HEK293T (cell line): Measurements from ENCODE around the gene SGMS1.

Experiments
- CTCF ChIA-PET: fragments of 350-600 bp; formaldehyde crosslinking; extraction: SDS; loops from one replicate; lab custom pipeline; 2021; ENCODE audit warnings: antibody characterized with exemption, inconsistent platforms; lab: Yijun Ruan, JAX
- POLR2A ChIA-PET: fragments of 350-600 bp; formaldehyde crosslinking; extraction: SDS; loops from one replicate; lab custom pipeline; 2020; ENCODE audit warnings: antibody characterized with exemption, inconsistent platforms; lab: Yijun Ruan, JAX
- DNase-seq: peaks from one replicate; pipeline ENCODE4 v3.0.0; 2012; ENCODE audit warnings: mixed read lengths; ENCODE audit errors: extremely low spot score
- ARNT ChIP-seq: fragments of 450-650 bp; IDR thresholded peaks from 2 replicates; pipeline ENCODE4 v1.6.1; 2017; ENCODE audit warnings: mild to moderate bottlenecking
- BHLHE40 ChIP-seq: fragments of 450-650 bp; IDR thresholded peaks from 2 replicates; pipeline ENCODE4 v1.6.1; 2016; ENCODE audit warnings: mild to moderate bottlenecking, moderate library complexity, borderline replicate concordance
- CTBP1 ChIP-seq: fragments of 450-650 bp; IDR thresholded peaks from 2 replicates; pipeline ENCODE4 v1.6.1; 2016; ENCODE audit warnings: borderline replicate concordance
- ELF4 ChIP-seq: fragments of 450-650 bp; IDR thresholded peaks from 2 replicates; pipeline ENCODE4 v1.6.1; 2017; ENCODE audit warnings: antibody characterized with exemption
- FOXA1 ChIP-seq: fragments of 450-650 bp; IDR thresholded peaks from 2 replicates; pipeline ENCODE4 v1.6.1; 2016; ENCODE audit warnings: mild to moderate bottlenecking
- FOXK2 ChIP-seq: fragments of 450-650 bp; IDR thresholded peaks from 2 replicates; pipeline ENCODE4 v1.6.1; 2016; ENCODE audit warnings: mild to moderate bottlenecking
- FOXM1 ChIP-seq: fragments of 450-650 bp; IDR thresholded peaks from 2 replicates; pipeline ENCODE4 v1.6.1; 2017; ENCODE audit warnings: mild to moderate bottlenecking, borderline replicate concordance
- HDGF ChIP-seq: fragments of 450-650 bp; IDR thresholded peaks from 2 replicates; pipeline ENCODE4 v1.6.1; 2017; ENCODE audit warnings: antibody characterized with exemption, borderline replicate concordance
- L3MBTL2 ChIP-seq: fragments of 450-650 bp; conservative IDR thresholded peaks from 2 replicates; pipeline ENCODE4 v1.6.1; 2016; ENCODE audit warnings: mild to moderate bottlenecking
- LEF1 ChIP-seq: fragments of 450-650 bp; IDR thresholded peaks from 2 replicates; pipeline ENCODE4 v1.6.1; 2017; ENCODE audit warnings: mild to moderate bottlenecking, borderline replicate concordance
- NFRKB ChIP-seq: fragments of 450-650 bp; IDR thresholded peaks from 2 replicates; pipeline ENCODE4 v1.6.1; 2016; ENCODE audit warnings: mild to moderate bottlenecking, moderate library complexity
- SP1 ChIP-seq: fragments of 450-650 bp; IDR thresholded peaks from 2 replicates; pipeline ENCODE4 v1.6.1; 2017
- SUZ12 ChIP-seq: fragments of 450-650 bp; IDR thresholded peaks from 2 replicates; pipeline ENCODE4 v1.6.1; 2016; ENCODE audit warnings: mild to moderate bottlenecking
- TARDBP ChIP-seq: fragments of 450-650 bp; IDR thresholded peaks from 2 replicates; pipeline ENCODE4 v1.6.1; 2016
- ZNF384 ChIP-seq: fragments of 450-650 bp; IDR thresholded peaks from 2 replicates; pipeline ENCODE4 v1.6.1; 2016
- TF ChIP-seq, protein P1 (sequence below): fragments of 450-650 bp; IDR thresholded peaks from 2 replicates; pipeline ENCODE4 v1.6.1; 2016

The SGMS1 gene

DNA sequence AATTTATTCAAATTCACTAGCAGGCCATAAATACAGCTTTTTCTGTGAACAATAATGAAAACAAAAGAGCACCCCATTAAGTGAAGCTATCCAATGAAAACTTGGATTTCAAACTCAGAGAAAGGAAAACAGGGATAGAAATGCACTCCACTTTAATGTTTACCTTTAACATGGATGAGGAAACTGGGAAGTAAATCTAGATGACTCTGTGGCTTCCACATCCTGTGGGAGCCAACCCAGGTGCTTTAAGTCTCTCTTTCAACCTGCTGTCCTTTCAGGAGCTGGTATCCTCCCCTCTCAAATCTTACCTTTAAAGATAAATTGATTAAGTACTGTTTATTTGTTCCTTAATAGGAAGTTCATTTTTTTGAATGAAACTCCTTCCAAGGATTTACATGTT lies 21.5 kb upstream of the SGMS1 start:
- CTCF ChIA-PET, result interaction anchor here (1.0 kb wide), 1 partner anchor 23 kb away, joined by 3 read pairs; no protein-coding TSS in a partner anchor
- TF ChIP-seq NFRKB (no peak), L3MBTL2 (no peak), CTBP1 (no peak), FOXM1 (no peak), ARNT (no peak), FOXA1 (no peak), SP1 (no peak), BHLHE40 (no peak), LEF1 (no peak)
- POLR2A ChIA-PET, result no interaction called here
- DNase-seq, result no peak

DNA sequence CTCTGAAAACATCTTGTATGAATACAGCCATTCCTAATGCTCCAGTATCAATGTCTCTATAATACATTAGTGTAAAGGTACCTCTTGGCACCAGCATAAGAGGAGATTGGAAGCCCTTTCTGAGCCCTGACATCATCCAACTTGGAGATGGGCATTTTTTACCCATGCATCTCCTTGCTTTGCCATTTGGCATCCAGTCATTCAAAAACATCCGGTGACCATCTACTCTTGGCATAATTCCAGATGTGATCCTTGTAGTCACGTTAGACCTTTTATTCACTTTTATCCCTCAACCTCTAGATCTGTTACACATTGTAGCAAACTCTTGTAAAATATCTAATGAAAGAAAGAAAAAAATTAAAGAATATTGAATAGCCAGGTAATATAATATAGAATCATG lies 17.9 kb upstream of the SGMS1 start:
- no peak for DNase-seq
- CTCF ChIA-PET, result no interaction called here
- TF ChIP-seq BHLHE40 (no peak), LEF1 (no peak), L3MBTL2 (no peak), SP1 (no peak), FOXM1 (no peak), TARDBP (no peak), ELF4 (no peak), ARNT (no peak), SUZ12 (no peak), NFRKB (no peak), FOXA1 (no peak), ZNF384 (no peak), HDGF (no peak), CTBP1 (no peak)
- TF ChIP-seq, protein P1, sequence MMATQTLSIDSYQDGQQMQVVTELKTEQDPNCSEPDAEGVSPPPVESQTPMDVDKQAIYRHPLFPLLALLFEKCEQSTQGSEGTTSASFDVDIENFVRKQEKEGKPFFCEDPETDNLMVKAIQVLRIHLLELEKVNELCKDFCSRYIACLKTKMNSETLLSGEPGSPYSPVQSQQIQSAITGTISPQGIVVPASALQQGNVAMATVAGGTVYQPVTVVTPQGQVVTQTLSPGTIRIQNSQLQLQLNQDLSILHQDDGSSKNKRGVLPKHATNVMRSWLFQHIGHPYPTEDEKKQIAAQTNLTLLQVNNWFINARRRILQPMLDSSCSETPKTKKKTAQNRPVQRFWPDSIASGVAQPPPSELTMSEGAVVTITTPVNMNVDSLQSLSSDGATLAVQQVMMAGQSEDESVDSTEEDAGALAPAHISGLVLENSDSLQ, result no peak
- POLR2A ChIA-PET, result interaction anchor here (0.8 kb wide), 1 partner anchor 17 kb away, joined by 3 read pairs; no protein-coding TSS in a partner anchor

DNA sequence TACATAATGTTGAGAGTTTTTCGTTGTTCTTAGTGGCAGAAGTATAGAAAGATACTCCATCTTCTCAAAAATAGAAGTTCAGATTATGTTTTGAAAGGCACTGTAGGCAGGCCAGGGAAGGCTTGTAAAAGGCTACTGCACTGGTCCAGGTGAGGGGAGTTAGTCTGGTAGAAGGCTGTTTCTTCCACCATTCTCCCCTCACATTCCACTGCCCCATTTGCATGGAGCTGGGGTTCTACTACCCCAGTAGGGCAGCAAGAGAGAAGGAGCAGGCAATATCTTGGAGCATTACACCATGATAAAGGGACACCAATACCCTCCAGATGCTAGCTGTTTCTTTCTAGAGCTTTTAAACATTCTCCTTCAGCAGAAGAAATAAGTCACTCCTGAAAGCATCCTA lies 16.5 kb upstream of the SGMS1 start:
- DNase-seq, result no peak
- CTCF ChIA-PET, result no interaction called here
- TF ChIP-seq NFRKB, result no peak
- TF ChIP-seq BHLHE40, result no peak
- TF ChIP-seq L3MBTL2, result no peak
- TF ChIP-seq ARNT, result no peak
- TF ChIP-seq SUZ12, result no peak
- TF ChIP-seq SP1, result no peak
- no peak for TF ChIP-seq LEF1
- no peak for TF ChIP-seq FOXA1
- no peak for TF ChIP-seq FOXM1
- TF ChIP-seq ZNF384, result no peak
- TF ChIP-seq, protein P1, result no peak
- TF ChIP-seq ELF4, result no peak
- TF ChIP-seq CTBP1, result no peak
- TF ChIP-seq TARDBP, result no peak
- no peak for TF ChIP-seq FOXK2
- TF ChIP-seq HDGF, result no peak
- POLR2A ChIA-PET, result no interaction called here

DNA sequence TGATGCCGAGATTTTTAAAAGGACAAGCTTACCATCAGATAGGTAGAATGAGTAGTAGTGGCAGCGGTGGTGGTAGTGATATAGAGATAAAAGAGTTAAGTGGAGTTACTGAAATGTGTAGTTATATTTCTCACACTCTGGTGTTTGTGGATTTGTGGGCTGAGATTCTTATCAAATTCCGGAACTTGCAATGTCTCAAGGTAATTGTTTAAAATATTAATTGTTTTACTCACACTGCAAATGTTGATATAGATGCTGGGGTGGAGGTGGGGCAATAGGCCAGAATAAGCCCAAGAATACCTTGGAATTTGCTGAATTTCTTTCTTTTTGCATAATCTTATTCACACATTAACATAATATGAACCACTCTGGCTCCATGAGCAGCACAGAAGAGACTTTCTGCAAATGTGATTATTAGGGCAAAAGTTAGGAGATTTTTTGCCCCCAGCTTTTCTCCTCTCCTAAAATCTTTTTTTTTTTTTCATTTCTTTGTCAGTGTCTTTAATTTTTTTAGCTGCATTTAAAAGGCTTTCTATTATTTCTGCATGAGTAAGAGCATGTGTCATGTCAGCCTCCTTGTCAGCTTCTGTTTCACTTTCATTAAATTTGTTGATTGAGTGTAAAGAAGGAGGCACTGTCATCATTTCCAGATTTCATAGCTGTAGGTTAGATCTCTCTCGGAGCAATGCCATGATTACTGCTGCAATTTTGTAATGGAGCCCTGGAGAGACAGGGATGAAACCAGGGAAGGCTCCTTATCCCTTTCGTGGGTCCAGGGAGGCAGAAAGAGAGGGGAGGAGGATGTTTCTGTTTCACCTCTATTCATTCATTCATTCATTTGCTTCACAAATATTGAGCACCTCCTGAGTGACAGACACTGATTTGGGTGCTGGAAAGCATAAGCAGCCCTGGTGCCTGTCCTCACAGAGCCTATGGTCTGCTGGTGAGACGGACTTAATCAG lies 13.1 kb upstream of the SGMS1 start:
- ChIA-PET CTCF (no interaction called here), POLR2A (interaction anchor here (0.6 to 1.0 kb wide), 3 partner anchors 9 to 13 kb away, joined by 3 to 4 read pairs (median 4); partner anchors contain the start of gene SGMS1)
- DNase-seq, result no peak
- TF ChIP-seq BHLHE40, result no peak
- TF ChIP-seq, protein P1, result no peak
- TF ChIP-seq FOXM1, result no peak
- TF ChIP-seq SP1, result no peak
- TF ChIP-seq LEF1, result no peak
- TF ChIP-seq ELF4, result no peak
- TF ChIP-seq NFRKB, result no peak
- TF ChIP-seq FOXA1, result no peak
- no peak for TF ChIP-seq FOXK2
- no peak for TF ChIP-seq HDGF
- TF ChIP-seq ZNF384, result no peak
- TF ChIP-seq SUZ12, result no peak
- no peak for TF ChIP-seq TARDBP
- TF ChIP-seq ARNT, result no peak
- TF ChIP-seq CTBP1, result no peak

DNA sequence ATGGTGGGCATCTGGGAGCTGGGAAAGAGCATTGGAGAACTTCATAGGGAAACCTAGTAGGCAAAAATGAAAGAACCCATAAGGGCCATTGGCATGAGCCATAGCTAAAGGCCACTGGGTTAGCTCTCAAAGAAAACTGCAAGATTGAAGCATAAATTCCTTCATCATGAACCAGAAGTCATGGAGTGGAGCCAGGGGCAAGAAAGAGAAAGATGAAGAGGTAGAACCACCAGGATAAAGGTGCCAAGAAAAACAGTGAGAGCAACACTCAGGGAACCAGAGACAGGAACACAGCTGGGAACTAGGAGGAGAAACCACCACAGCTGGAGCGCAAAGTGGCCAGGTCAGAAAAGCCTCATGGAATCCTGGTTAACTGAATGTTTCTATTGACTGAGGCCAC lies 11.5 kb upstream of the SGMS1 start:
- DNase-seq, result no peak
- TF ChIP-seq FOXK2 (no peak), SP1 (no peak), LEF1 (no peak), CTBP1 (no peak), TARDBP (no peak), ARNT (no peak)
- TF ChIP-seq, protein P1, result no peak
- POLR2A ChIA-PET, result no interaction called here
- CTCF ChIA-PET, result no interaction called here
